MCF 10A (cell line): ENCODE results near the gene GJB5. TPM values are rescaled to one million over a fixed set of nuclear protein-coding genes. Genes with fewer than 3 reads are reported as not detected.

Experiments used
- BruUV-seq: library from RNA; stranded (reverse); fragments of 400-500 nt; replicated peaks from 2 replicates; lab custom pipeline; 2021; lab: Mats Ljungman, UMichigan
- CTCF ChIA-PET: fragments of 300-600 bp; sonication (Branson Sonifier 250); formaldehyde crosslinking; extraction: SDS; loops from one replicate; lab custom pipeline; 2021; ENCODE audit warnings: antibody characterized with exemption, inconsistent platforms; lab: Yijun Ruan, JAX
- POLR2A ChIA-PET: fragments of 300-600, 350-650 bp; sonication (Branson Sonifier 250); formaldehyde crosslinking; extraction: SDS; loops from one replicate; lab custom pipeline; 2020; ENCODE audit warnings: antibody characterized with exemption, inconsistent platforms; lab: Yijun Ruan, JAX
- DNase-seq: peaks from one replicate; pipeline ENCODE4 v3.0.0-alpha.2; 2018; ENCODE audit not compliant: unreplicated experiment
- H3K27ac Mint-ChIP-seq: one replicate; pipeline ENCODE4 v1.8.0; 2022; ENCODE audit warnings: mild to moderate bottlenecking, low read depth, mixed read lengths; ENCODE audit not compliant: unreplicated experiment
- H3K27me3 Mint-ChIP-seq: one replicate; pipeline ENCODE4 v1.8.0; 2022; ENCODE audit warnings: mixed read lengths; ENCODE audit not compliant: insufficient read depth, unreplicated experiment
- H3K36me3 Mint-ChIP-seq: one replicate; pipeline ENCODE4 v1.8.0; 2022; ENCODE audit warnings: mild to moderate bottlenecking, moderate library complexity, mixed read lengths; ENCODE audit not compliant: insufficient read depth, unreplicated experiment
- H3K4me1 Mint-ChIP-seq: one replicate; pipeline ENCODE4 v1.8.0; 2022; ENCODE audit warnings: mixed read lengths; ENCODE audit not compliant: insufficient read depth, unreplicated experiment
- H3K4me3 Mint-ChIP-seq: one replicate; pipeline ENCODE4 v1.8.0; 2022; ENCODE audit warnings: mild to moderate bottlenecking, moderate library complexity, mixed read lengths; ENCODE audit not compliant: unreplicated experiment
- H3K9me3 Mint-ChIP-seq: one replicate; pipeline ENCODE4 v1.8.0; 2022; ENCODE audit warnings: mixed read lengths; ENCODE audit not compliant: unreplicated experiment
- intact Hi-C: fragments of 100-400 bp; cut with micrococcal nuclease; formaldehyde crosslinking; loops from 2 replicates; pipeline ENCODE4 v1.14.1; 2022
- total RNA-seq: library from RNA; stranded (reverse); gene quantifications from 2 replicates; pipeline ENCODE4 v1.2.3, GENCODE V29; 2022
- TF ChIP-seq, protein P1 (sequence below): fragments of 200-600 bp; IDR thresholded peaks from one replicate; pipeline ENCODE4 v1.8.0; 2022; ENCODE audit warnings: antibody characterized with exemption, mild to moderate bottlenecking; ENCODE audit not compliant: unreplicated experiment

Gene GJB5
- total RNA-seq, 1 experiment from 2014 or later: 33.2 TPM

GRCh38 chr1:34779005-34779404, 24.2 kb downstream of the GJB5 start:
- intact Hi-C loops: no loop called here
- BruUV-seq: no TSS peak
- Mint-ChIP-seq H3K4me1 (peaks cover 44% of the 10 kb centered on the region), H3K27ac (peak overlapping the region; percentile 66), H3K36me3 (peaks cover 12% of the 10 kb centered on the region), H3K27me3 (no peaks in the 10 kb centered on the region), H3K4me3 (no peak overlapping the region), H3K9me3 (no peaks in the 10 kb centered on the region)
- TF ChIP-seq, protein P1, sequence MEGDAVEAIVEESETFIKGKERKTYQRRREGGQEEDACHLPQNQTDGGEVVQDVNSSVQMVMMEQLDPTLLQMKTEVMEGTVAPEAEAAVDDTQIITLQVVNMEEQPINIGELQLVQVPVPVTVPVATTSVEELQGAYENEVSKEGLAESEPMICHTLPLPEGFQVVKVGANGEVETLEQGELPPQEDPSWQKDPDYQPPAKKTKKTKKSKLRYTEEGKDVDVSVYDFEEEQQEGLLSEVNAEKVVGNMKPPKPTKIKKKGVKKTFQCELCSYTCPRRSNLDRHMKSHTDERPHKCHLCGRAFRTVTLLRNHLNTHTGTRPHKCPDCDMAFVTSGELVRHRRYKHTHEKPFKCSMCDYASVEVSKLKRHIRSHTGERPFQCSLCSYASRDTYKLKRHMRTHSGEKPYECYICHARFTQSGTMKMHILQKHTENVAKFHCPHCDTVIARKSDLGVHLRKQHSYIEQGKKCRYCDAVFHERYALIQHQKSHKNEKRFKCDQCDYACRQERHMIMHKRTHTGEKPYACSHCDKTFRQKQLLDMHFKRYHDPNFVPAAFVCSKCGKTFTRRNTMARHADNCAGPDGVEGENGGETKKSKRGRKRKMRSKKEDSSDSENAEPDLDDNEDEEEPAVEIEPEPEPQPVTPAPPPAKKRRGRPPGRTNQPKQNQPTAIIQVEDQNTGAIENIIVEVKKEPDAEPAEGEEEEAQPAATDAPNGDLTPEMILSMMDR: no peak
- POLR2A ChIA-PET: interaction anchor here (0.9 to 4.5 kb wide), 3 partner anchors 8 to 300 kb away, joined by 3 to 23 read pairs (median 4); partner anchors contain the start of genes TMEM35B and ZMYM1
- DNase-seq: no peak
- CTCF ChIA-PET: interaction anchor here (1.0 to 3.8 kb wide), 5 partner anchors 16 to 88 kb away, joined by 3 to 19 read pairs (median 5); partner anchors contain the start of genes GJB5 and SMIM12

DNA sequence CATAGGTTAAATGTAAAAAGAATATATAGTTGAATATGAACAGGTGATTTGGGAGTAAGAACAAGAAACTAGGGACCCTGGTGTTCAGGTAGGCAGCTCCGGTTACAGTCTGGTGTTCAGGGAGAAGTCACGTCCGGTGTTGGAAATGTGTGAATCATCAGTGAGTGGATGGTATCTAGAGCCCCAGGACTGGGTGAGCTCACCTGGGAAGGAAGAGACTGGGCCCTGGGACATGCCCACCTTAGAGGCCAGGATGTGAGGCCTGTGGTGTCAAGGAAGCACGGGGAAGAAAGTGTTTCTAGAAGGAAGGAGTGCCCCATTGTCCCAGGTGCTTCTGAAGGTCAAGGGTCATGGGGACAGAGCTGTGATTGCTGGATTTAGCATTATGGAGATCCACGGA, 24.7 kb downstream of the GJB5 start:
- H3K4me3 Mint-ChIP-seq: peak overlapping the region; percentile 96
- BruUV-seq: no TSS peak
- peak; percentile 85 for DNase-seq
- TF ChIP-seq, protein P1: no peak
- ChIA-PET POLR2A (interaction anchor here (0.9 to 4.5 kb wide), 3 partner anchors 9 to 300 kb away, joined by 3 to 23 read pairs (median 4); partner anchors contain the start of genes TMEM35B and ZMYM1), CTCF (interaction anchor here (0.7 to 3.8 kb wide), 4 partner anchors 24 to 948 kb away, joined by 3 to 19 read pairs (median 6); partner anchors contain the start of genes GJB5 and SMIM12)
- no peaks in the 10 kb centered on the region for H3K9me3 Mint-ChIP-seq
- peaks cover 49% of the 10 kb centered on the region for H3K4me1 Mint-ChIP-seq
- intact Hi-C loops: no loop called here
- no peaks in the 10 kb centered on the region for H3K27me3 Mint-ChIP-seq
- peaks cover 18% of the 10 kb centered on the region for H3K36me3 Mint-ChIP-seq
- H3K27ac Mint-ChIP-seq: peak overlapping the region; percentile 66

- POLR2A ChIA-PET: interaction anchor here (4.5 kb wide), 1 partner anchor 9 kb away, joined by 23 read pairs; no protein-coding TSS in a partner anchor
- Mint-ChIP-seq H3K4me1 (peaks cover 52% of the 10 kb centered on the region), H3K4me3 (peak overlapping the region; percentile 96), H3K27me3 (no peaks in the 10 kb centered on the region), H3K9me3 (no peaks in the 10 kb centered on the region), H3K36me3 (peaks cover 22% of the 10 kb centered on the region), H3K27ac (peak overlapping the region; percentile 66)
- no peak for DNase-seq
- intact Hi-C loops: loop anchor here (1.0 kb wide), 1 partner anchor 17 kb away; no protein-coding TSS in a partner anchor
- CTCF ChIA-PET: interaction anchor here (0.6 to 3.8 kb wide), 4 partner anchors 25 to 1324 kb away, joined by 3 to 19 read pairs (median 5); partner anchors contain the start of genes GJB5 and SMIM12
- no TSS peak for BruUV-seq
- TF ChIP-seq, protein P1: no peak
Measured at GRCh38 chr1:34779962-34780361, 25.1 kb downstream of the GJB5 start.

DNA sequence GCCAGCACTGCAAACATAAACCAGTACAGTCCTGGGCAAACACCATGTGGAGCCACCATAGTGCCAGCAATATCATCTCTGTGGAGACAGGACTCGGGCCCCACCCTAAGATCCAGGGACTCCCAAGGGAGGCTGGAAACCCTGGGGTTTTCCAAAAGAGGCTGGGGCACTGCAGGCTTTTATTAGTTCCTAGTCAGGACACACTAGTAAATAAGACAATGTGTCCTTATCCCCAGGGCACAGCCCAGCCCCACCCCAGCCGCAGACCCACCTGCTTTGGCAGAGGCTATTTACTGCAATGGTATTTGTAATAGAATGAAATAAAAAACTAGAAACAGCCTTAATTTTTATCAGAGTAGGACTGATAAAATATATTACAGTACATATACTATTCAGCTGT, 25.7 kb downstream of the GJB5 start:
- intact Hi-C loops: loop anchor here (1.0 kb wide), 1 partner anchor 17 kb away; no protein-coding TSS in a partner anchor
- Mint-ChIP-seq H3K36me3 (peaks cover 28% of the 10 kb centered on the region), H3K4me3 (peak overlapping the region; percentile 96), H3K4me1 (peaks cover 52% of the 10 kb centered on the region), H3K9me3 (no peaks in the 10 kb centered on the region), H3K27me3 (no peaks in the 10 kb centered on the region), H3K27ac (peak overlapping the region; percentile 66)
- TSS peak; percentile 65 for BruUV-seq
- CTCF ChIA-PET: interaction anchor here (0.6 to 3.8 kb wide), 6 partner anchors 9 to 1324 kb away, joined by 3 to 20 read pairs (median 4); partner anchors contain the start of genes GJB5 and SMIM12
- DNase-seq: peak; percentile 40
- POLR2A ChIA-PET: interaction anchor here (0.7 to 4.5 kb wide), 6 partner anchors 10 to 86 kb away, joined by 3 to 23 read pairs (median 4); no protein-coding TSS in a partner anchor
- TF ChIP-seq, protein P1: no peak
